GM12864 (cell line): ENCODE measurements around the gene MMS19.

ENCODE experiments used
- DNase-seq: peaks from one replicate; pipeline ENCODE4 v3.0.0-alpha.2; 2011; ENCODE audit warnings: low read depth
- H3K4me3 ChIP-seq: 2 replicates; pipeline ENCODE4 v1.5.1; 2011; ENCODE audit warnings: mild to moderate bottlenecking, low read depth, low read length, control low read depth
- TF ChIP-seq, protein P1 (sequence below): IDR thresholded peaks from 2 replicates; pipeline ENCODE4 v1.5.1; 2011; ENCODE audit warnings: low read depth, mild to moderate bottlenecking, moderate library complexity, low read length, control low read depth, inconsistent platforms; ENCODE audit errors: missing control alignments

The MMS19 gene

DNA sequence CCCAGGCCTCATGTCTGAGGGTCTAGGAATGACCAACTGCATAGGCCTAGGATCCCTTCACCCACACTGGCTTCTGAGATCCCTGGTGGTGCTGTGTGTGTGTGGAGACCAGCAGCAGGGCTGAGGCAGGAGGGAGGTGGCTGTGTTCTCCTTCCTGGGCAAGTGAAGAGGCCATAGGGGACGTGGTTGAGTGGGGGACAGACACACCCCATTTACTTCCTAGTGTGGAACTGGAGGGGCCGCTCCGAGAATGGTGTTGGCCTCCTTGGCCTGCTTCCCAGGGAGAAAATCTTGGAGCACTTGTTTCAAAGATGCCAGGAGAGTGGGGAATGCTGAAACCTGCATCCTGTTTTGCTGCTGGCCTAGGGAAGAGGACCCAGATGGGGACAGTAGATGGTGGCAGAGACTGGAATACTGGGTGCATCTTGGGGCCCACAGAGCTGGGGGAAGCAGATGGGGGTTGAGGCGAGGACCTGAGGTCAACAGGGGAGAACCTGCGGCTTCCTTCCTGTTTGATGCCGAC, 19.6 kb upstream of the MMS19 start:
- TF ChIP-seq, protein P1, sequence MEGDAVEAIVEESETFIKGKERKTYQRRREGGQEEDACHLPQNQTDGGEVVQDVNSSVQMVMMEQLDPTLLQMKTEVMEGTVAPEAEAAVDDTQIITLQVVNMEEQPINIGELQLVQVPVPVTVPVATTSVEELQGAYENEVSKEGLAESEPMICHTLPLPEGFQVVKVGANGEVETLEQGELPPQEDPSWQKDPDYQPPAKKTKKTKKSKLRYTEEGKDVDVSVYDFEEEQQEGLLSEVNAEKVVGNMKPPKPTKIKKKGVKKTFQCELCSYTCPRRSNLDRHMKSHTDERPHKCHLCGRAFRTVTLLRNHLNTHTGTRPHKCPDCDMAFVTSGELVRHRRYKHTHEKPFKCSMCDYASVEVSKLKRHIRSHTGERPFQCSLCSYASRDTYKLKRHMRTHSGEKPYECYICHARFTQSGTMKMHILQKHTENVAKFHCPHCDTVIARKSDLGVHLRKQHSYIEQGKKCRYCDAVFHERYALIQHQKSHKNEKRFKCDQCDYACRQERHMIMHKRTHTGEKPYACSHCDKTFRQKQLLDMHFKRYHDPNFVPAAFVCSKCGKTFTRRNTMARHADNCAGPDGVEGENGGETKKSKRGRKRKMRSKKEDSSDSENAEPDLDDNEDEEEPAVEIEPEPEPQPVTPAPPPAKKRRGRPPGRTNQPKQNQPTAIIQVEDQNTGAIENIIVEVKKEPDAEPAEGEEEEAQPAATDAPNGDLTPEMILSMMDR = no peak
- DNase-seq = no peak
- no peak overlapping the region for H3K4me3 ChIP-seq

- TF ChIP-seq, protein P1 = no peak
- DNase-seq = no peak
- H3K4me3 ChIP-seq = no peak overlapping the region
Measured at GRCh38 chr10:97517096-97517750, 19.0 kb upstream of the MMS19 start.

DNA sequence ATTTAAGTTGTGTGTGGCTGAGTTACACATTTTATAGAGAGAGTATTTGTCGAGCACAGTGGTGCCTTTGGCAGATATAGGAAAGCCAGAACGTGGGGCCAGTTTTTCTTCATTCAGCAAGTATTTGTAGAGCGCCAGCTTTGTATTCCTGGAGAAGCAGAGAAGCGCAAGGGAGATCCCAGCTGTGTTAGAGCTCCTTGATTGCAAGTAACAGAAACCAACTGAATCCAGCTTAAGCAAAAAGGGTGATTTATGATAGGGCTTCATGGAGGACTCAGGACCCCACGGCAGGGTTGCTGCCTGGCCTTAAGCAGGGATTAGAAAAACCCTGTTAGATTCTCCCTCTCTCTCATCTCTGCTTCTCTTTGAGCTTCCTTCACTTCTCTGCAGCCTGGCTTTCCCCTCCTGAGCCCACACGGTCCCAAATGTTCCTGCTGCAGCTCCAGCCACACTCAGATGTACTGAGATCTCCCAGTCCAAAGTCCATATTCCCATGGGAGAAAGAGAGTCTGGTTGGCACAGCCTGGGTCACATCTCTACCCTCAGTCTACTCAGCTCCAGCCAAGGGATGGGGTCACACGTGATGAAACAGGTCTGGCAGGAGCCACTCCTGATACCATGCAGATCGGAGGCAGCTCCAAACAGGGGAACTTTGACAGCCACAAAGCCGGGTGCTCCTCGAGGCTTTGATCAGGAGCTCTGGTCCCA, 17.2 kb upstream of the MMS19 start:
- DNase-seq = no peak
- no peak overlapping the region for H3K4me3 ChIP-seq
- TF ChIP-seq, protein P1 = no peak

DNA sequence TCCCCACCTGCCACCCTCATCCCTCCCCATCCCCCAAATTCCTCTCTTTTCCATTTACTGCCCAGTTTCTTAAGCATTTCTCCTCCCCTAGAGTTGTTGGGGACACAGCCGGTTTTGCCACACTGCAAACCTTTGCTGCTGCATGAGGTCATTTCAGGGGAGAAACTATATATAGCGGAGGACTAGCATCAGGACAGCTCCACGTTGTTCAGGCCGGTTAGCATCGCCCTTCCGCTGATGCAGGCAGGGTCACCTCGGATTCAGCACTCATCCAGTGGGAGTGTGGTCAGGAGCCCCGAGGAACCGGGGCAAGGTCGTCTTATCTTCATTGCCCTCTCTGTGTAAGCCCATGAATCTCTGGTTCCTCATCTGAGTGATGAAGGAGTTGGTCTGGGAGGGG, 16.1 kb upstream of the MMS19 start:
- DNase-seq = no peak
- no peak overlapping the region for H3K4me3 ChIP-seq
- TF ChIP-seq, protein P1 = no peak

- TF ChIP-seq, protein P1 = no peak
- no peak for DNase-seq
- H3K4me3 ChIP-seq = no peak overlapping the region
Measured at GRCh38 chr10:97512993-97513392, 14.8 kb upstream of the MMS19 start.

DNA sequence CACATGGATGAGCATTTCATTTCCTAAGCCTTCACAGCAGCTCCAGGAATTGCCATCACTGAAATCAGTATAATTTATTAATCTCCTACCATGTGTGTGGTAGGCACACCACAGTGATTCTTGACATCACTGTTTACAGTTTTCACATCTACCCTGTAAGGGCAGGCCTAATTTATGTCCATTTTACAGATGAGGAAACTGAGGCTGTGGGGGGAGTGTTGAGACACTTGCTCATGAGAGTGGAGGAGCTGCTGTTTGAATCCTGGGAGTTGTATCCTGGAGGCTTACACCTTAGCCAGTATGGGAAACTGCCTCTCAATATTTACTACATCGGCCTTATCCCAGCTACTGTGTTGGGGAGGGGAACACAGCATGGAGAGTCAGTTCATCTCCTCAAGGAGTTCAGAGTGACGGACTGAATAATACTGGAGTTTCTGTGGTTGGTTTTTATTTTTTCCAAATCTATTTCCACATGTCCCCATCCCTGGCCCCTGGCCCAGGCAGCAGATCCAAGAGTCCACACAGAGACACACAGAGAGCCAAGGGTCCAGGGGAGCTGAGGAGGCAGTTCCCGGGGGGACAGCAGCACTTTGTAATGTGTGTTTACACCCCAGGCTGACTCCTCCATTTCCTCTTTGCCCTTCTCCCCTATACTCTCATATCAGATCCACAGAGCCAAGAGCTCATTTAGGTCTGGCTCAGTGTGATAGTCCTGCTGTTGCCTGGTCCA, 13.7 kb upstream of the MMS19 start:
- TF ChIP-seq, protein P1 = no peak
- DNase-seq = no peak
- no peak overlapping the region for H3K4me3 ChIP-seq
